Naive thymus-derived CD4-positive, alpha-beta T cell (primary cell): ENCODE data around the gene TRAF3. TPM values are rescaled to one million over a fixed set of nuclear protein-coding genes. Genes with fewer than 3 reads are reported as not detected.

Experiments used
- ATAC-seq: fragments of 150-1000 bp; cut with Tn5 transposase; 2 replicates; pipeline ENCODE4 v1.10.0; 2021; ENCODE audit warnings: mild to moderate bottlenecking, moderate library complexity
- CTCF ChIA-PET: fragments of 350-600 bp; sonication (Branson Sonifier 250); formaldehyde crosslinking; loops from one replicate; lab custom pipeline; 2021; ENCODE audit warnings: antibody characterized with exemption; lab: Charles Lee
- POLR2A ChIA-PET: fragments of 350-600 bp; sonication (Branson Sonifier 250); formaldehyde crosslinking; loops from one replicate; lab custom pipeline; 2021; ENCODE audit warnings: antibody characterized with exemption, inconsistent platforms; lab: Charles Lee
- DNase-seq, 9 donors: peaks; one replicate each; pipeline versions ENCODE4 v3.0.0 to v3.0.0-alpha.2; 2020 to 2022; ENCODE audit warnings: mixed read lengths in 1 of 9
- H3K27ac ChIP-seq: one replicate; pipeline ENCODE4 v1.7.0; 2013; ENCODE audit warnings: mild to moderate bottlenecking, low read depth, low read length, moderate library complexity
- H3K27me3 ChIP-seq, 2 donors: one replicate each; pipeline ENCODE4 v1.7.0; 2013; ENCODE audit warnings: low read length in 2 of 2, mild to moderate bottlenecking in 2 of 2, moderate library complexity in 2 of 2; ENCODE audit not compliant: control insufficient read depth in 2 of 2, insufficient read depth in 2 of 2
- H3K36me3 ChIP-seq, 3 experiments: 1 replicate in 2 of 3; 2 replicates in 1 of 3; pipeline ENCODE4 v1.7.0; 2013; ENCODE audit warnings: low read length in 3 of 3, mild to moderate bottlenecking in 3 of 3, moderate library complexity in 1 of 3; ENCODE audit not compliant: insufficient read depth in 3 of 3, control insufficient read depth in 2 of 3
- H3K4me1 ChIP-seq, 2 donors: one replicate each; pipeline ENCODE4 v1.7.0; 2013; ENCODE audit warnings: low read length in 2 of 2, mild to moderate bottlenecking in 2 of 2, moderate library complexity in 1 of 2; ENCODE audit not compliant: control insufficient read depth in 2 of 2, insufficient read depth in 2 of 2
- H3K4me3 ChIP-seq: 2 replicates; pipeline ENCODE4 v1.7.0; 2013; ENCODE audit warnings: mild to moderate bottlenecking, low read length
- H3K9me3 ChIP-seq, 3 experiments: 1 replicate in 2 of 3; 2 replicates in 1 of 3; pipeline ENCODE4 v1.7.0; 2013; ENCODE audit warnings: low read length in 3 of 3; ENCODE audit not compliant: control insufficient read depth in 2 of 3
- H3K27ac Mint-ChIP-seq, 9 donors: one replicate each; pipeline ENCODE4 v1.8.0; 2020 to 2022; ENCODE audit warnings: mixed read lengths in 9 of 9, mild to moderate bottlenecking in 8 of 9, moderate library complexity in 5 of 9, inconsistent platforms in 2 of 9
- H3K27me3 Mint-ChIP-seq, 5 donors: one replicate each; pipeline ENCODE4 v1.8.0; 2021 to 2022; ENCODE audit warnings: mixed read lengths in 5 of 5, mild to moderate bottlenecking in 1 of 5
- H3K36me3 Mint-ChIP-seq, 5 donors: one replicate each; pipeline ENCODE4 v1.8.0; 2020 to 2022; ENCODE audit warnings: mixed read lengths in 5 of 5, mild to moderate bottlenecking in 3 of 5, inconsistent platforms in 1 of 5
- H3K4me1 Mint-ChIP-seq, 7 donors: one replicate each; pipeline ENCODE4 v1.8.0; 2020 to 2022; ENCODE audit warnings: mixed read lengths in 7 of 7, mild to moderate bottlenecking in 3 of 7, inconsistent platforms in 1 of 7
- H3K4me3 Mint-ChIP-seq, 10 donors: one replicate each; pipeline ENCODE4 v1.8.0; 2020 to 2022; ENCODE audit warnings: mild to moderate bottlenecking in 10 of 10, mixed read lengths in 10 of 10, moderate library complexity in 6 of 10, inconsistent platforms in 2 of 10
- H3K9me3 Mint-ChIP-seq, 11 donors: one replicate each; pipeline ENCODE4 v1.8.0; 2020 to 2022; ENCODE audit warnings: mixed read lengths in 11 of 11, mild to moderate bottlenecking in 4 of 11, inconsistent platforms in 1 of 11, moderate library complexity in 1 of 11
- intact Hi-C, 2 donors: fragments of 100-400 bp; cut with micrococcal nuclease; formaldehyde crosslinking; loops; one replicate each; pipeline ENCODE4 v1.15.1; 2023
- polyA plus RNA-seq, 2 donors: library from polyadenylated mRNA; unstranded; fragments of 300-500 nt; fragmentation: Illumina TruSeq; gene quantifications; one replicate each; pipeline ENCODE4 v1.2.3, GENCODE V29; 2021
- total RNA-seq, 6 experiments: library from RNA in 5 of 6; stranded (reverse) in 5 of 6; gene quantifications; 1 replicate in 5 of 6; 2 replicates in 1 of 6; pipeline ENCODE4 v1.2.3 and lab custom pipeline; 2021 to 2026

TRAF3 gene
- total and polyA plus RNA-seq, 7 experiments from 2014 or later: 16.1 to 74.4 (median 30.4) TPM

GRCh38 chr14:102942069-102942468, 164.8 kb downstream of the TRAF3 start:
- POLR2A ChIA-PET: no interaction called here
- H3K9me3 ChIP-seq: no peaks in the 10 kb centered on the region
- H3K4me3 Mint-ChIP-seq: no peak overlapping the region
- no peak overlapping the region for H3K4me3 ChIP-seq
- no peaks in the 10 kb centered on the region for H3K36me3 ChIP-seq
- H3K9me3 Mint-ChIP-seq: no peaks in the 10 kb centered on the region
- no peaks in the 10 kb centered on the region for H3K27me3 ChIP-seq
- H3K27ac Mint-ChIP-seq: no peak overlapping the region
- H3K4me1 ChIP-seq: no peaks in the 10 kb centered on the region
- H3K36me3 Mint-ChIP-seq: peaks cover 0 to 19% (median 0%) of the 10 kb centered on the region in 5 donors
- intact Hi-C loops: loop anchor here in 1 of 2 donors (10.0 kb wide), 1 partner anchor 393 kb away; the partner anchor contains the start of gene EIF5
- no peak for ATAC-seq
- H3K27ac ChIP-seq: no peak overlapping the region
- H3K27me3 Mint-ChIP-seq: no peaks in the 10 kb centered on the region
- CTCF ChIA-PET: no interaction called here
- peaks cover 2 to 9% (median 8%) of the 10 kb centered on the region in 7 donors for H3K4me1 Mint-ChIP-seq
- DNase-seq: no peak

- H3K4me3 Mint-ChIP-seq: no peak overlapping the region
- Histone ChIP-seq H3K4me1 (no peaks in the 10 kb centered on the region), H3K27ac (no peak overlapping the region), H3K4me3 (no peak overlapping the region), H3K36me3 (no peaks in the 10 kb centered on the region), H3K27me3 (no peaks in the 10 kb centered on the region), H3K9me3 (no peaks in the 10 kb centered on the region)
- no peaks in the 10 kb centered on the region for H3K9me3 Mint-ChIP-seq
- peak overlapping the region in 1 of 9 donors; percentile 81 for H3K27ac Mint-ChIP-seq
- H3K4me1 Mint-ChIP-seq: peaks cover 4 to 17% (median 16%) of the 10 kb centered on the region in 7 donors
- DNase-seq: no peak
- no peak for ATAC-seq
- peaks cover 0 to 19% (median 0%) of the 10 kb centered on the region in 5 donors for H3K36me3 Mint-ChIP-seq
- ChIA-PET CTCF (interaction anchor here (0.6 to 1.0 kb wide), 2 partner anchors 15 to 102 kb away, joined by 3 read pairs; no protein-coding TSS in a partner anchor), POLR2A (no interaction called here)
- no peaks in the 10 kb centered on the region for H3K27me3 Mint-ChIP-seq
- intact Hi-C loops: loop anchor here in 1 of 2 donors (10.0 kb wide), 1 partner anchor 391 kb away; the partner anchor contains the start of gene EIF5
These were observed 166.2 kb downstream of the TRAF3 start for GRCh38 chr14:102943454-102943853.

DNA sequence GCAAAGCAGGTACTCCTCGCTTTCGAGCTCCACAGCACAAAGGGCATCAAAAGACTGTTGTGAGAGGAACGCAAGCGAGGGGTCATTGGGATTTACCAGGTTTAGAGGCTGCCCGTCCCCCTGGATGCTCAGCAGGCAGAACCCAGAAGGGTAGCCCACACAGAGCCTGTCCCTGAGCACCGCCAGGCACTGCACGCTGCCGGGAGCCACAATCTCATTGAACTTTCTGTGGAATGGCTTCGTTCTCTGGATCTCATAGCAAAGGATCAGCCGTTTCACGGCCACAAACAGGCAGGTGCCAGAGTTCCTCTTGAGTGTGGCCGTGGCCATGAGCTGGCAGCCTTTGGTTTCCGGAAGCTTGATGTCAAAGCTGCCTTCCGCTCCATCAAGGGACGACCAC, 166.7 kb downstream of the TRAF3 start:
- no peak overlapping the region for H3K4me3 Mint-ChIP-seq

DNA sequence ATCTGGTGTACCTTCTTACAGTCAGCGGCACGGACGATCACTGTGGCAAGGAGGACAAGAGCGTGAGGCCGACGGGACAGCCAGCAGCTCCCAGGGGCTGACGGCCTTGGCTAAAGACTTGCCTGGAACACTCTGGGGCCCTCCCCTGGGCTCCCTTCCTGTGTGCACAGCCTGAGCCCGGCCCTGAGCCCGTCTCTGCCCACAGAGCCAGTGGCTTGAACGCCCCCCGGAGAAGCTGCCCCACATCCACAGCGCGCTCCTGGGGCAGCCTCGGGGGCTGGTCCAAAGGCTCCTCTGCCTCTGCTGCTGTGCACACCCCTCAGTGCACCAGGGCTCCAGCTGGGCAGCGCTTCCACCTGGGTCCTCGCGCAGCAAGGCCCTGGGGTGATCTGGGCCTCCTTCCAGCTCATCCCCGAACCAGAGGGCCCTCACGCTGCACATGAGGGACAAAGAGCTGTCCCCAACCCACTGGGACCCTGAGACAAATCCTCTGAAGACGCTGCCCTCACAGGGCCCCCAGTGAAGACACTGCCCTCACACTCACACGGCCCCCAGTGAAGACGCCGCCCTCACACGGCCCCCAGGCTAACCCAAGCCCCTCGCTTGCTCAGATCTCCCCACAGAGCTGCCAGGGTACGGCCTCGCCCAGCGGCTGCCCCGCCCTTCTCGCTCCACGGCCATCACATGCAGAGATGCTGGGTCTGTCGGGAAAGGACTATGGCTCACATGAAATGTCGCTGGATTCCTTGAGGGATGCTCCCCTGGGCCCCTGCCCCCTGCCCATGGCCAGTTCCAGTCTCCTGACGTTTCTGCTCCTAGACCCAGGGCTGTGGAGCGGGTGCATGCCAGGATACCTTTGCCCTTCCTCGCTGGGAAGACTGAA, 167.4 kb downstream of the TRAF3 start:
- H3K4me1 Mint-ChIP-seq: peaks cover 12 to 28% (median 27%) of the 10 kb centered on the region in 7 donors
- H3K27ac Mint-ChIP-seq: peak overlapping the region in 1 of 9 donors; percentile 43

More for the DNA sequence above, 166.7 kb downstream of the TRAF3 start:
- no peaks in the 10 kb centered on the region for H3K9me3 ChIP-seq
- no peak overlapping the region for H3K4me3 ChIP-seq
- intact Hi-C loops: loop anchor here in 1 of 2 donors (10.0 kb wide), 1 partner anchor 391 kb away; the partner anchor contains the start of gene EIF5
- H3K4me1 ChIP-seq: peaks cover 0 to 5% of the 10 kb centered on the region in 2 donors
- H3K27ac ChIP-seq: no peak overlapping the region
- Mint-ChIP-seq H3K4me1 (peaks cover 6 to 21% (median 20%) of the 10 kb centered on the region in 7 donors), H3K36me3 (peaks cover 0 to 19% (median 0%) of the 10 kb centered on the region in 5 donors), H3K27me3 (no peaks in the 10 kb centered on the region), H3K9me3 (no peaks in the 10 kb centered on the region), H3K27ac (peak overlapping the region in 1 of 9 donors; percentile 43)
- ChIA-PET CTCF (interaction anchor here (0.6 to 1.0 kb wide), 2 partner anchors 16 to 103 kb away, joined by 3 read pairs; no protein-coding TSS in a partner anchor), POLR2A (no interaction called here)
- ATAC-seq (no peak), DNase-seq (no peak)
- no peaks in the 10 kb centered on the region for H3K27me3 ChIP-seq
- H3K36me3 ChIP-seq: no peaks in the 10 kb centered on the region

GRCh38 chr14:102945346-102946130, 168.3 kb downstream of the TRAF3 start:
- H3K27ac ChIP-seq: no peak overlapping the region
- POLR2A ChIA-PET: interaction anchor here (0.6 kb wide), 1 partner anchor 293 kb away, joined by 3 read pairs; no protein-coding TSS in a partner anchor
- H3K4me3 Mint-ChIP-seq: peak overlapping the region in 1 of 10 donors; percentile 41
- DNase-seq (no peak), ATAC-seq (no peak)
- H3K36me3 ChIP-seq: no peaks in the 10 kb centered on the region
- H3K9me3 Mint-ChIP-seq: no peaks in the 10 kb centered on the region
- no peaks in the 10 kb centered on the region for H3K9me3 ChIP-seq
- H3K36me3 Mint-ChIP-seq: peaks cover 0 to 19% (median 0%) of the 10 kb centered on the region in 5 donors
- peaks cover 0 to 17% of the 10 kb centered on the region in 2 donors for H3K4me1 ChIP-seq
- peaks cover 12 to 31% (median 28%) of the 10 kb centered on the region in 7 donors for H3K4me1 Mint-ChIP-seq
- CTCF ChIA-PET: no interaction called here
- H3K27ac Mint-ChIP-seq: peak overlapping the region in 3 of 9 donors; percentile 18 to 76 (median 49)
- H3K27me3 Mint-ChIP-seq: no peaks in the 10 kb centered on the region
- H3K27me3 ChIP-seq: no peaks in the 10 kb centered on the region
- no peak overlapping the region for H3K4me3 ChIP-seq
- intact Hi-C loops: loop anchor here in 1 of 2 donors (10.0 kb wide), 1 partner anchor 389 kb away; the partner anchor contains the start of gene EIF5

More for the DNA sequence above, 167.4 kb downstream of the TRAF3 start:
- ChIA-PET CTCF (no interaction called here), POLR2A (no interaction called here)
- H3K4me3 ChIP-seq: no peak overlapping the region
- no peak overlapping the region for H3K27ac ChIP-seq
- no peaks in the 10 kb centered on the region for H3K9me3 Mint-ChIP-seq
- H3K27me3 Mint-ChIP-seq: no peaks in the 10 kb centered on the region
- H3K4me1 ChIP-seq: peaks cover 0 to 12% of the 10 kb centered on the region in 2 donors
- no peaks in the 10 kb centered on the region for H3K36me3 ChIP-seq
- no peaks in the 10 kb centered on the region for H3K27me3 ChIP-seq
- no peak overlapping the region for H3K4me3 Mint-ChIP-seq
- ATAC-seq (no peak), DNase-seq (no peak)
- H3K36me3 Mint-ChIP-seq: peaks cover 0 to 22% (median 0%) of the 10 kb centered on the region in 5 donors
- H3K9me3 ChIP-seq: no peaks in the 10 kb centered on the region
- intact Hi-C loops: loop anchor here in 1 of 2 donors (10.0 kb wide), 1 partner anchor 390 kb away; the partner anchor contains the start of gene EIF5
